Astrocyte (in vitro differentiated cells and primary cell): ENCODE data around the gene CHKA. TPM values are rescaled to one million over a fixed set of nuclear protein-coding genes. Genes with fewer than 3 reads are reported as not detected.

Experiments used
- DNase-seq: peaks from one replicate; pipeline ENCODE4 v3.0.0-alpha.2; 2010; ENCODE audit warnings: low read depth
- FAIRE-seq: peaks from 2 replicates; lab custom pipeline; 2011; peaks lifted over from hg19 to GRCh38; lab: Jason Lieb, UNC
- H2AFZ ChIP-seq: 2 replicates; pipeline ENCODE4 v1.6.0; 2012; ENCODE audit warnings: low read depth, low read length, inconsistent platforms
- H3K27ac ChIP-seq: 2 replicates; pipeline ENCODE4 v1.5.1; 2011; ENCODE audit warnings: low read depth, low read length, inconsistent platforms
- H3K27me3 ChIP-seq: 2 replicates; pipeline ENCODE4 v1.6.0; 2011; ENCODE audit warnings: low read length, inconsistent platforms; ENCODE audit not compliant: insufficient read depth
- H3K36me3 ChIP-seq: 2 replicates; pipeline ENCODE4 v1.5.1; 2011; ENCODE audit warnings: low read length, inconsistent platforms; ENCODE audit not compliant: insufficient read depth
- H3K4me1 ChIP-seq: 2 replicates; pipeline ENCODE4 v1.5.1; 2011; ENCODE audit warnings: low read length, inconsistent platforms; ENCODE audit not compliant: insufficient read depth
- H3K4me2 ChIP-seq: 2 replicates; pipeline ENCODE4 v1.6.0; 2012; ENCODE audit warnings: low read length, inconsistent platforms
- H3K4me3 ChIP-seq: 2 replicates; pipeline ENCODE4 v1.5.1; 2011; ENCODE audit warnings: low read depth, mild to moderate bottlenecking, low read length, inconsistent platforms; ENCODE audit not compliant: insufficient read depth
- H3K79me2 ChIP-seq: 2 replicates; pipeline ENCODE4 v1.6.0; 2012; ENCODE audit warnings: mild to moderate bottlenecking, low read length, inconsistent platforms; ENCODE audit not compliant: insufficient read depth
- H3K9ac ChIP-seq: 2 replicates; pipeline ENCODE4 v1.6.0; 2012; ENCODE audit warnings: mild to moderate bottlenecking, low read length, inconsistent platforms
- H3K9me3 ChIP-seq: 2 replicates; pipeline ENCODE4 v1.5.1; 2012; ENCODE audit warnings: low read depth, mild to moderate bottlenecking, low read length, inconsistent platforms; ENCODE audit not compliant: insufficient read depth
- H4K20me1 ChIP-seq: 2 replicates; pipeline ENCODE4 v1.6.0; 2012; ENCODE audit warnings: low read length, inconsistent platforms; ENCODE audit not compliant: insufficient read depth
- H3K27ac Mint-ChIP-seq: one replicate; pipeline ENCODE4 v1.8.0; 2021; ENCODE audit warnings: mild to moderate bottlenecking, mixed read lengths; ENCODE audit not compliant: unreplicated experiment
- H3K27me3 Mint-ChIP-seq: one replicate; pipeline ENCODE4 v1.8.0; 2021; ENCODE audit warnings: low read depth, mixed read lengths; ENCODE audit not compliant: unreplicated experiment
- H3K36me3 Mint-ChIP-seq: one replicate; pipeline ENCODE4 v1.8.0; 2021; ENCODE audit warnings: low read depth, mixed read lengths; ENCODE audit not compliant: unreplicated experiment
- H3K4me1 Mint-ChIP-seq: one replicate; pipeline ENCODE4 v1.8.0; 2021; ENCODE audit warnings: low read depth, mixed read lengths; ENCODE audit not compliant: unreplicated experiment
- H3K4me3 Mint-ChIP-seq: one replicate; pipeline ENCODE4 v1.8.0; 2021; ENCODE audit warnings: mild to moderate bottlenecking, moderate library complexity, mixed read lengths; ENCODE audit not compliant: unreplicated experiment
- H3K9me3 Mint-ChIP-seq: one replicate; pipeline ENCODE4 v1.8.0; 2021; ENCODE audit warnings: mild to moderate bottlenecking, mixed read lengths; ENCODE audit not compliant: unreplicated experiment
- CTCF ChIP-seq: IDR thresholded peaks from 2 replicates; pipeline ENCODE4 v1.5.1; 2011; ENCODE audit warnings: low read depth, mild to moderate bottlenecking, inconsistent platforms, low read length, moderate library complexity; ENCODE audit not compliant: insufficient read depth
- EZH2 ChIP-seq: IDR thresholded peaks from 2 replicates; pipeline ENCODE4 v1.6.1; 2012; ENCODE audit warnings: mild to moderate bottlenecking, low read length, inconsistent platforms; ENCODE audit not compliant: insufficient read depth
- total RNA-seq: library from RNA; stranded (reverse); gene quantifications from 2 replicates; pipeline ENCODE4 v1.2.1, GENCODE V29; 2021

The CHKA gene
- total RNA-seq, 1 donor from 2014 or later, result 37.7 TPM

- H3K27ac Mint-ChIP-seq, result no peak overlapping the region
- peaks cover 34% of the 10 kb centered on the region for H3K4me1 ChIP-seq
- peaks cover 56% of the 10 kb centered on the region for H3K79me2 ChIP-seq
- peaks cover 4% of the 10 kb centered on the region for H4K20me1 ChIP-seq
- H3K4me2 ChIP-seq, result no peak overlapping the region
- no peaks in the 10 kb centered on the region for H3K27me3 ChIP-seq
- DNase-seq (no peak), FAIRE-seq (no peak)
- no peaks in the 10 kb centered on the region for H3K36me3 ChIP-seq
- H3K4me1 Mint-ChIP-seq, result peaks cover 8% of the 10 kb centered on the region
- no peak for TF ChIP-seq EZH2
- TF ChIP-seq CTCF, result no peak
- H3K4me3 Mint-ChIP-seq, result no peak overlapping the region
- H3K9ac ChIP-seq, result no peak overlapping the region
- H3K27me3 Mint-ChIP-seq, result no peaks in the 10 kb centered on the region
- no peak overlapping the region for H2AFZ ChIP-seq
- H3K9me3 Mint-ChIP-seq, result no peaks in the 10 kb centered on the region
- no peaks in the 10 kb centered on the region for H3K9me3 ChIP-seq
- peaks cover 4% of the 10 kb centered on the region for H3K36me3 Mint-ChIP-seq
- no peak overlapping the region for H3K4me3 ChIP-seq
- H3K27ac ChIP-seq, result no peak overlapping the region
Measured at GRCh38 chr11:68036717-68037239, 84.4 kb downstream of the CHKA start.

GRCh38 chr11:68036141-68036716 is 85.0 kb downstream of the CHKA start:
- no peaks in the 10 kb centered on the region for H3K27me3 Mint-ChIP-seq
- H3K27ac ChIP-seq, result no peak overlapping the region

More at GRCh38 chr11:68036141-68036716, 85.0 kb downstream of the CHKA start:
- no peak overlapping the region for H2AFZ ChIP-seq
- H3K4me2 ChIP-seq, result no peak overlapping the region
- Mint-ChIP-seq H3K4me3 (no peak overlapping the region), H3K9me3 (no peaks in the 10 kb centered on the region), H3K27ac (no peak overlapping the region), H3K4me1 (peaks cover 12% of the 10 kb centered on the region), H3K36me3 (peaks cover 4% of the 10 kb centered on the region)
- H3K36me3 ChIP-seq, result no peaks in the 10 kb centered on the region
- DNase-seq, result no peak
- FAIRE-seq, result no peak
- H3K27me3 ChIP-seq, result no peaks in the 10 kb centered on the region
- no peak overlapping the region for H3K4me3 ChIP-seq
- no peaks in the 10 kb centered on the region for H3K9me3 ChIP-seq
- H3K9ac ChIP-seq, result no peak overlapping the region
- H3K79me2 ChIP-seq, result peaks cover 56% of the 10 kb centered on the region
- no peak for TF ChIP-seq CTCF
- peaks cover 40% of the 10 kb centered on the region for H3K4me1 ChIP-seq
- no peaks in the 10 kb centered on the region for H4K20me1 ChIP-seq
